ENCODE results near the gene SMG6. TPM values are rescaled to one million over a fixed set of nuclear protein-coding genes. Genes with fewer than 3 reads are reported as not detected.

The SMG6 gene
- total and polyA plus RNA-seq, 2 donors (not counting 3 experiments of a cell fraction or from before 2014, with no cell fraction given): 40.1 to 42.2 TPM

DNA sequence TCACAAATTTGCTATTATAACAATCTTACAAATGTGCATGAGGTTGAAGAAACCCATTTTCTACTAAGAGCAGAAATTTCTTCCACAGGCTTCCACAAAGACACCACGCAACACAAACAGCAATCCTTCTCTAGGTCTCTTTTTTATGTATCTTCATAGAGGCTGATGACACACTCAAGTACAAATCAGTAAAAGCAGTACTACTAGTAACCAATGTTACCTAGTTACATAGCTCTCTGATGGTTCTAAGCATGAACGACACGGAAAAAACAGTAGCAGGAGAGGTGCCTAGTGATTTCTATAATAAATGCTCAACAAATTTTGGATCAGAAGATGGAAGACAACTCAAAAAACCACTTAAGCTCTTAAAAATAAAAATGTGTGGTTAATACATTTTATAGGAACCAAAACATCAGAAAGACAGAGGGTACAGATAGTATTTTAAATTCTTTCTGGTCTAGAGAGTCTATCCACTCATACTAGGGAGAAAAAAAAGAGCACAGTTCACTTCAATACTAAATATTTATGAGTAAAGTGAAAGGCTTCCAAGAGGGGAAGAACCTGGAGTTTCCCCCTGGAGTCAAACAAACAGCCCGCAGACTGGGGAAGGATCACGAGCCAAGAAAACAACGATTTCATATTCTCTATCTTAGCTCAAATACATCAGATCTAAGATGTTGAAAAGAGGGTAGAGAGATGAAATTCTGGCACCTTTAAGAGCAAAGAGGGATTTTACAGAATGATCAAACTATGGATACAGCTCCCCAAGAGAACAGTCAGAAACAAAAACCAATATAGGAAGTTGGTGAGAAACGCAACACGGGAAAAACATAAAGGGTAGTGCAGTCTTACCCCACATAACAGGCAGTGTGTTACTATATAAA is 40.2 kb downstream of the SMG6 start:
- Histone ChIP-seq H3K4me2 (ENCODE audit: insufficient read depth, low read length) (no peak overlapping the region), H3K9ac (replicated peaks; ENCODE audit: extremely low read depth, insufficient read depth, low read length) (no peak overlapping the region), H3K4me3 (replicated peaks in 1 of 3; ENCODE audit: insufficient read depth in 1 of 3, low read depth in 1 of 3, low read length in 3 of 3) (no peak overlapping the region), H3K9me3 (replicated peaks; ENCODE audit: control insufficient read depth, insufficient read depth, low read length) (no peaks in the 10 kb centered on the region), H2AFZ (ENCODE audit: low read depth, low read length) (no peak overlapping the region), H3K36me3 (ENCODE audit: control insufficient read depth in 2 of 2, extremely low read depth in 1 of 2, insufficient read depth in 2 of 2, low read length in 2 of 2) (peaks cover 2 to 3% of the 10 kb centered on the region in 2 experiments), H3K27me3 (ENCODE audit: control insufficient read depth in 2 of 2, insufficient read depth in 2 of 2, low read length in 2 of 2) (no peaks in the 10 kb centered on the region), H3K9me1 (replicated peaks; ENCODE audit: control insufficient read depth, extremely low read depth, insufficient read depth, low read length) (no peaks in the 10 kb centered on the region), H3K79me2 (ENCODE audit: control insufficient read depth, insufficient read depth, low read length) (peaks cover 2% of the 10 kb centered on the region), H3K27ac (ENCODE audit: insufficient read depth, low read depth, low read length) (no peak overlapping the region), H4K20me1 (replicated peaks; ENCODE audit: control insufficient read depth, extremely low read depth, insufficient read depth, low read length) (no peaks in the 10 kb centered on the region), H3K4me1 (ENCODE audit: control insufficient read depth, extremely low read depth, insufficient read depth, low read length) (no peaks in the 10 kb centered on the region)
- FAIRE-seq (no peak), DNase-seq (ENCODE audit: low read depth, low spot score) (no peak)
- no TSS peak for BruUV-seq (replicated peaks)
- CTCF ChIA-PET: interaction anchor here (0.5 to 1.7 kb wide), 8 partner anchors 14 to 355 kb away, joined by 3 to 7 read pairs (median 3); no protein-coding TSS in a partner anchor
- POLR2A ChIA-PET: no interaction called here
- intact Hi-C loops (cut with micrococcal nuclease) (no loop called here), dilution Hi-C loops (cut with MboI; ENCODE audit: extremely low pct_ligation_motif_present, low sequenced_read_pairs) (no loop called here)
- TF ChIP-seq FOS (IDR thresholded peaks at IDR 0.05; ENCODE audit: borderline replicate concordance, insufficient read depth, low read length) (no peak), EZH2 (IDR thresholded peaks at IDR 0.05; ENCODE audit: borderline replicate concordance, low read depth, low read length, severe bottlenecking) (no peak), GATA2 (IDR thresholded peaks at IDR 0.05; ENCODE audit: insufficient read depth, insufficient read length, low read depth, low read length) (no peak), JUN (IDR thresholded peaks at IDR 0.05; ENCODE audit: borderline replicate concordance, insufficient read depth, insufficient read length, low read depth) (no peak), POLR2AphosphoS5 (IDR thresholded peaks at IDR 0.05; ENCODE audit: insufficient read depth, low read depth, low read length) (no peak)
- TF ChIP-seq, protein P1, sequence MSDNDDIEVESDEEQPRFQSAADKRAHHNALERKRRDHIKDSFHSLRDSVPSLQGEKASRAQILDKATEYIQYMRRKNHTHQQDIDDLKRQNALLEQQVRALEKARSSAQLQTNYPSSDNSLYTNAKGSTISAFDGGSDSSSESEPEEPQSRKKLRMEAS (IDR thresholded peaks at IDR 0.05; ENCODE audit: insufficient read depth, insufficient read length): no peak
